Measurements from ENCODE around the gene CLASP1.

The CLASP1 gene

GRCh38 chr2:121483021-121483420 lies 166.2 kb downstream of the CLASP1 start:
- no peak for TF ChIP-seq CTCF (IDR thresholded peaks at IDR 0.05)

- no peak for TF ChIP-seq CTCF (IDR thresholded peaks at IDR 0.05)
Measured at GRCh38 chr2:121480826-121481225, 168.4 kb downstream of the CLASP1 start.

GRCh38 chr2:121479882-121480522 lies 169.3 kb downstream of the CLASP1 start:
- TF ChIP-seq CTCF (IDR thresholded peaks at IDR 0.05): peak; percentile 56; the same call in 1 of the 2 replicates

- no peak for TF ChIP-seq CTCF (IDR thresholded peaks at IDR 0.05)
Measured at GRCh38 chr2:121478996-121479745, 170.1 kb downstream of the CLASP1 start.

GRCh38 chr2:121476684-121477083 lies 172.6 kb downstream of the CLASP1 start:
- TF ChIP-seq CTCF (IDR thresholded peaks at IDR 0.05): no peak

- no peak for TF ChIP-seq CTCF (IDR thresholded peaks at IDR 0.05)
Measured at GRCh38 chr2:121475811-121476571, 173.3 kb downstream of the CLASP1 start.

- TF ChIP-seq CTCF (IDR thresholded peaks at IDR 0.05): no peak
Measured at GRCh38 chr2:121473512-121473911, 175.8 kb downstream of the CLASP1 start.
